ENCODE measurements around the gene MYB. TPM values are rescaled to one million over a fixed set of nuclear protein-coding genes. Genes with fewer than 3 reads are reported as not detected.

MYB gene
- total and polyA plus RNA-seq, 2 of the 4 experiments (the other 2 are of a cell fraction) = 0.44 to 0.90 TPM

- intact Hi-C loops (cut with micrococcal nuclease) = loop anchor here (5.0 kb wide), 1 partner anchor 241 kb away; no protein-coding TSS in a partner anchor
- H2BK5ac ChIP-seq (ENCODE audit: low read depth, low read length, poor library complexity, severe bottlenecking) = no peak overlapping the region
- H3K4me2 ChIP-seq (ENCODE audit: low read depth, low read length) = peak overlapping the region; percentile 99
- no peaks in the 10 kb centered on the region for H3K36me3 ChIP-seq (ENCODE audit: control insufficient read depth, insufficient read depth, low read length)
- H2BK15ac ChIP-seq (ENCODE audit: low read depth, low read length) = no peak overlapping the region
- H3K27me3 ChIP-seq (ENCODE audit: control insufficient read depth, insufficient read depth, low read length) = peaks cover 34% of the 10 kb centered on the region
- ChIA-PET POLR2A (ENCODE audit: unreplicated experiment) (no interaction called here), CTCF (interaction anchor here (1.0 kb wide), 1 partner anchor 18 kb away, joined by 4 read pairs; no protein-coding TSS in a partner anchor)
- no peaks in the 10 kb centered on the region for H3K9me1 ChIP-seq (ENCODE audit: insufficient read depth, low read length)
- no peak for TF ChIP-seq MXI1 (IDR thresholded peaks at IDR 0.05; ENCODE audit: borderline replicate concordance, low read depth, low read length)
- TF ChIP-seq RAD21 (IDR thresholded peaks at IDR 0.05; ENCODE audit: low read length) = no peak
- no peak for TF ChIP-seq RFX5 (IDR thresholded peaks at IDR 0.05; ENCODE audit: low read depth, low read length)
- no peak for TF ChIP-seq NFE2L2 (IDR thresholded peaks at IDR 0.05; ENCODE audit: low read depth, low read length)
- TF ChIP-seq SMC3 (IDR thresholded peaks at IDR 0.05; ENCODE audit: low read depth, low read length) = no peak
- TF ChIP-seq CEBPB (IDR thresholded peaks at IDR 0.05; ENCODE audit: low read depth, low read length) = no peak
- TF ChIP-seq POLR2A (IDR thresholded peaks at IDR 0.05; ENCODE audit: low read depth, low read length) = no peak
- TF ChIP-seq, protein P1, sequence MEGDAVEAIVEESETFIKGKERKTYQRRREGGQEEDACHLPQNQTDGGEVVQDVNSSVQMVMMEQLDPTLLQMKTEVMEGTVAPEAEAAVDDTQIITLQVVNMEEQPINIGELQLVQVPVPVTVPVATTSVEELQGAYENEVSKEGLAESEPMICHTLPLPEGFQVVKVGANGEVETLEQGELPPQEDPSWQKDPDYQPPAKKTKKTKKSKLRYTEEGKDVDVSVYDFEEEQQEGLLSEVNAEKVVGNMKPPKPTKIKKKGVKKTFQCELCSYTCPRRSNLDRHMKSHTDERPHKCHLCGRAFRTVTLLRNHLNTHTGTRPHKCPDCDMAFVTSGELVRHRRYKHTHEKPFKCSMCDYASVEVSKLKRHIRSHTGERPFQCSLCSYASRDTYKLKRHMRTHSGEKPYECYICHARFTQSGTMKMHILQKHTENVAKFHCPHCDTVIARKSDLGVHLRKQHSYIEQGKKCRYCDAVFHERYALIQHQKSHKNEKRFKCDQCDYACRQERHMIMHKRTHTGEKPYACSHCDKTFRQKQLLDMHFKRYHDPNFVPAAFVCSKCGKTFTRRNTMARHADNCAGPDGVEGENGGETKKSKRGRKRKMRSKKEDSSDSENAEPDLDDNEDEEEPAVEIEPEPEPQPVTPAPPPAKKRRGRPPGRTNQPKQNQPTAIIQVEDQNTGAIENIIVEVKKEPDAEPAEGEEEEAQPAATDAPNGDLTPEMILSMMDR (conservative IDR thresholded peaks at IDR 0.05; ENCODE audit: low read depth, low read length) = no peak
- TF ChIP-seq CHD1 (IDR thresholded peaks at IDR 0.05; ENCODE audit: low read depth, low read length) = no peak
- TF ChIP-seq, protein P2, sequence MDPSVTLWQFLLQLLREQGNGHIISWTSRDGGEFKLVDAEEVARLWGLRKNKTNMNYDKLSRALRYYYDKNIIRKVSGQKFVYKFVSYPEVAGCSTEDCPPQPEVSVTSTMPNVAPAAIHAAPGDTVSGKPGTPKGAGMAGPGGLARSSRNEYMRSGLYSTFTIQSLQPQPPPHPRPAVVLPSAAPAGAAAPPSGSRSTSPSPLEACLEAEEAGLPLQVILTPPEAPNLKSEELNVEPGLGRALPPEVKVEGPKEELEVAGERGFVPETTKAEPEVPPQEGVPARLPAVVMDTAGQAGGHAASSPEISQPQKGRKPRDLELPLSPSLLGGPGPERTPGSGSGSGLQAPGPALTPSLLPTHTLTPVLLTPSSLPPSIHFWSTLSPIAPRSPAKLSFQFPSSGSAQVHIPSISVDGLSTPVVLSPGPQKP (IDR thresholded peaks at IDR 0.05; ENCODE audit: borderline replicate concordance, low read depth, low read length) = no peak
- no peak for TF ChIP-seq FOS (IDR thresholded peaks at IDR 0.05; ENCODE audit: low read depth, low read length)
- H3K4ac ChIP-seq (ENCODE audit: low read depth, low read length) = no peak overlapping the region
- H3K4me3 ChIP-seq (ENCODE audit: insufficient read depth, low read depth, low read length) = peak overlapping the region; percentile 72
- no peak overlapping the region for H2BK20ac ChIP-seq (ENCODE audit: low read depth, low read length)
- no peak overlapping the region; the same call in 1 of the 2 replicates for H3K14ac ChIP-seq (replicated peaks; ENCODE audit: low read depth, low read length)
- H4K8ac ChIP-seq (ENCODE audit: low read depth in 2 of 2, low read length in 2 of 2) = no peak overlapping the region
- no peak for DNase-seq
- H3K9me3 ChIP-seq (ENCODE audit: control insufficient read depth, insufficient read depth, low read length) = no peaks in the 10 kb centered on the region
- H3K18ac ChIP-seq (ENCODE audit: low read depth, low read length) = no peak overlapping the region
- H2AK5ac ChIP-seq (ENCODE audit: low read depth, low read length) = no peak overlapping the region
- no peak overlapping the region for H4K5ac ChIP-seq (ENCODE audit: low read depth, low read length)
- H3K23ac ChIP-seq (ENCODE audit: low read depth, low read length) = 0 out of 2 replicates have a peak overlapping the region, but pooled peaks have one; percentile 18
- 0% methylated on average over 28 of the region's 62 CpGs; no CpG with 5 or more reads in 1 of the 2 experiments for WGBS, 2 experiments (ENCODE audit: extremely low coverage in 2 of 2, insufficient read length in 1 of 2)
- no peak overlapping the region for H3K27ac ChIP-seq (ENCODE audit: insufficient read depth, low read length)
- H3K56ac ChIP-seq (ENCODE audit: extremely low read depth, insufficient read depth, low read length) = no peak overlapping the region
- peaks cover 4% of the 10 kb centered on the region; the same call in 1 of the 2 replicates for H3K4me1 ChIP-seq (ENCODE audit: control insufficient read depth, insufficient read depth, low read length)
- no peaks in the 10 kb centered on the region for H4K20me1 ChIP-seq (ENCODE audit: insufficient read depth, low read length)
- no peak overlapping the region for H2BK120ac ChIP-seq (ENCODE audit: low read depth, low read length)
- in situ Hi-C loops (cut with MboI; ENCODE audit: low sequenced_read_pairs) = no loop called here
- H2AK9ac ChIP-seq (replicated peaks; ENCODE audit: low read depth, low read length, poor library complexity) = peak overlapping the region; percentile 56
- no peak overlapping the region for H4K91ac ChIP-seq (ENCODE audit: insufficient read depth, low read depth, low read length)
- no peaks in the 10 kb centered on the region for H3K79me1 ChIP-seq (ENCODE audit: low read depth in 1 of 2, low read length in 2 of 2)
- dilution Hi-C loops (cut with HindIII; ENCODE audit: low sequenced_read_pairs, unreplicated experiment) = no loop called here
- no TSS peak for BruUV-seq (replicated peaks)
- H3K9ac ChIP-seq (ENCODE audit: low read depth, low read length) = peak overlapping the region; percentile 48; the same call in 1 of the 2 replicates
- no peak for ATAC-seq (ENCODE audit: low read depth)
- peak overlapping the region; percentile 94 for H2AFZ ChIP-seq (replicated peaks; ENCODE audit: low read length, poor library complexity)
These were observed 394 bp downstream of the MYB start for GRCh38 chr6:135181333-135182070.

All from IMR-90 (cell line).